ENCODE data around the gene ZDHHC19.

The ZDHHC19 gene

DNA sequence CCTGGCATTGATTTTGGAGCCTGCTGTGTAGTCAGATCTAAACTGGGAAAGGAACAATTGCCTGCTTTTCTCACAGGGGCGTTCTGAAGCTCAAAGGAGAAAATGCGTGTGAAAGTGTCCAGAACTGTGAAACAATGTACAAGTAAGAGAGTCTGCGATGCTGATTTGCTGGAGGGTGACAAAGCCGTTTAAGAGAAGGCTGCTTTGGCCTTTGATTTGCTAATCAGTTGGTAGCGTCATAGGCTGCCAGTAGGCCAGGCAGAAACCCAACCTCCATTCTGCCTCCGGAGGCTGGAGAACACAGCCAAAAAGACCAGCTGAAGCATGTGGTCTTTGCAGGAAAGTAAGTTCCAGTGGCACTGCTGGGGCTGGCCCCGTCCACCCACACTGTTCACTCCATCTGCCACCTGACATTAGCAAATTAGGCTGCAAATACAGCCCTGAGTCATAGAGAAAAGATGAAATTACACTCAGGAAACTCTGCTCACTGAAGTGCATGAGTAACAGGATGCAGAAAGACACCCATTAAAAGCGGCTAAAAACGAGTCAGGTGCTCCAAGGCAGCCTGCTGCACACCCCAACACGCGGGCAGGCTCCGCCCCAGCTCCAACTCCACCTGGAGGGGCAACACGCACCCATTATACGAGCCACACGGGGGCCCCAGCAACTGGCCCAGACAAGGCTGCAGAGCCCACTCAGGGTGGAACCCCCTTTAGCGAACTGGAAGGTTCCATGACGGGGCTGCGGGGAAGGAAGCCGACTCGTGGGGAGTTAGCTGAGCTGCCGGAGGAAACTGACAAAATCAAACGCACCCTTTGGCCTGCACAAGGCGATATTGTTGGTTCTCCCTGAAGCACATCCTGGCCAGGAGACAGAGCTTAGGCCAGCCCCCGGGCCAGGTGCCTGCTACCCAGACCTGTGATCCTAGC lies 31.6 kb downstream of the ZDHHC19 start:
- TF ChIP-seq, protein P1, sequence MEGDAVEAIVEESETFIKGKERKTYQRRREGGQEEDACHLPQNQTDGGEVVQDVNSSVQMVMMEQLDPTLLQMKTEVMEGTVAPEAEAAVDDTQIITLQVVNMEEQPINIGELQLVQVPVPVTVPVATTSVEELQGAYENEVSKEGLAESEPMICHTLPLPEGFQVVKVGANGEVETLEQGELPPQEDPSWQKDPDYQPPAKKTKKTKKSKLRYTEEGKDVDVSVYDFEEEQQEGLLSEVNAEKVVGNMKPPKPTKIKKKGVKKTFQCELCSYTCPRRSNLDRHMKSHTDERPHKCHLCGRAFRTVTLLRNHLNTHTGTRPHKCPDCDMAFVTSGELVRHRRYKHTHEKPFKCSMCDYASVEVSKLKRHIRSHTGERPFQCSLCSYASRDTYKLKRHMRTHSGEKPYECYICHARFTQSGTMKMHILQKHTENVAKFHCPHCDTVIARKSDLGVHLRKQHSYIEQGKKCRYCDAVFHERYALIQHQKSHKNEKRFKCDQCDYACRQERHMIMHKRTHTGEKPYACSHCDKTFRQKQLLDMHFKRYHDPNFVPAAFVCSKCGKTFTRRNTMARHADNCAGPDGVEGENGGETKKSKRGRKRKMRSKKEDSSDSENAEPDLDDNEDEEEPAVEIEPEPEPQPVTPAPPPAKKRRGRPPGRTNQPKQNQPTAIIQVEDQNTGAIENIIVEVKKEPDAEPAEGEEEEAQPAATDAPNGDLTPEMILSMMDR (IDR thresholded peaks at IDR 0.05) = no peak

DNA sequence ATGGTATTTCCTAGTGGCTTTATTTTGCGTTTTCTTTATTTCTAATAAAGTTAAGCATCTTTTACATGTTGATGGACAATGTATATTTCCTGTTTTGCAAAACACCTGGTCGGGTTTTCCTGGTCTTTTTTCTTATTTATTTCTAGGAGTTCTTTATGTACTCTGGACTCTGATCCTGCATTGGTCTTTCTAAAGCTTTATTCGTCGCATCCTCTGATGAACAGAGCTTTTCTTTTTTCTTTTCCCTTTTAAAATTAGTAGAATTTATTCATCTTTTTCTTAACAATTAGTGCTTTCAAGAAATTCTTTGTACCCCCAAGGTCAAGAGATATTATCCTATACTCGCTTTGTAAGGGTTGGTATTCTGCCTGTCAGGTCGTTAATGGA lies 32.2 kb downstream of the ZDHHC19 start:
- TF ChIP-seq, protein P1 (IDR thresholded peaks at IDR 0.05) = no peak

DNA sequence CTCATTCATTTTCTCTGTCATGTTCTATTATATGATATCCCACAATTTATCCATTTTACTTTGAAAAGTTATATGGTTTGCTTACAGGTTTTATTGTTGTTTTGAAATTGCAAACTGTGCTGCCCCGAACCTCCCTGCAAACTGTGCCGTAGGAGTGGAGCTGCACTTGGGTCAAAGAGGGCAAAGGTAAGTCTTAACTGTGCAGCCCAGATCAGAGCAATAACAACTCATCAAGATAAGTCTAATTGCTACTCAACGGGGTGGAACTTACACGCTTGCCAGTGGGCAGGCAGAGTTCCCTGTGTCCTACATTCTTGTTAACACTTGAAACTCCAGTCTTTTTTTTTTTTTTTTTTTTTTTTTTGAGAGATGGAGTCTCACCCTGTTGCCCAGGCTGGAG lies 33.2 kb downstream of the ZDHHC19 start:
- TF ChIP-seq, protein P1 (IDR thresholded peaks at IDR 0.05) = no peak

DNA sequence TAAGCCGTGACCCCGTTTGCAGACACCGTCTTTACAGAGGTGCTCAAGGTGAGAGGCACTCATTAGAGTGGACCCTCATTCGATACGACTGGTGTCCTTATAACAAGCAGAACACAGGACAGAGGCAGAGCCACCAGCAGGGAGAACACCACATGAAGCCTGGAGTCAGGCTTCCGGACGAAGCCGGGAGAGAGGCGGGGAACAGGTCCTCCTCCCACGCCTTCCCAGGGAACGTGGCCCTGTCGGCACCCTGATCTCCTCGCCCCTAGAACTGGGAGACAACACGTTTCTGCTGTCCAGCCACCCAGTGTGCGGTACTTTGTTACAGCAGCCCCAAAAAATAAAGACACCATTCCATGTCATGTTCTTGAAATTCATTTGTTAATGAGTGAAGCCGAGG lies 33.6 kb downstream of the ZDHHC19 start:
- TF ChIP-seq, protein P1 (IDR thresholded peaks at IDR 0.05) = no peak

DNA sequence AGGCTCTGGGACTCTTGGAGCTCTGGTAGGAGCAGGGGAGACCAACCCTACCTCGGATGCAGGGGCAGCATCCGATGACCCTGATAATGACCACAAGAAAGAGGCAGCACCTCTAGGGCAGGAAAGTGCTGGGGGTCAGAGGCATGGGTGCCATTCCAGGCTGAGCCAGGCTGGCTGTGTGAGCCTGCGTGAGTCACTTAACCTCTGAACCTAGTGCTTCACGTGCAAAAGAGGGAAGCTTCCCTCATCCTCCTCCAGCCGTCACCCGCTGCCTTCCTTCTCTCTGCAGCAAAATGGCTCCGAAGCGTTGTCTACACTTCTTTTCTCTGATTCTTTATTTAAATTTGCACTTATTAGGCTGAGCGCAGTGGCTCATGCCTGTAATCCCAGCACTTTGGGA lies 35.5 kb downstream of the ZDHHC19 start:
- TF ChIP-seq, protein P1 (IDR thresholded peaks at IDR 0.05) = no peak

DNA sequence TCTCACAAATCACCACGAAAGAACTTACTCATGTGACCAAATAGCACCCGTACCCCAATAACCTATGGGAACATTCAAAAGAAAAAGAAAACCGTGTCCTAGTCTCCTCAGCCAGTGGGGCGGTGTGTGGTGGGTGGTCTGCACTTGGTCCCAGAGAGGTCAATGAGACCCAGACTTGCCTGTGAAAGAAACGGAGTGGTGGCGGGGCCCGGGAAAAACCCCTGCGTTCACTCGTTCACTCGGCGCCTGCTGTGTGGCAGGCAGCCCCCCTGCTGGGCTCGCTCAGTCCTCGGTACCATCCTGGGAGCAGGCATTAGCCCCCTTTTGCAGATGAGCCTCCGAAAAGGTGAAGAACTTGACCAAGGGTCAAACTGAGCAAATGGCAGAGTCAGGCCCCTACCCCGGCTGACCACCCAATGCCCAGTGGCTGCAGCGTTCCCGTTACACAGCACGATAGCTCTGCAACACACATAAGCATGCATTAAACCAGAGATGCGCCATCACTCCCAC lies 36.0 kb downstream of the ZDHHC19 start:
- TF ChIP-seq, protein P1 (IDR thresholded peaks at IDR 0.05) = no peak

DNA sequence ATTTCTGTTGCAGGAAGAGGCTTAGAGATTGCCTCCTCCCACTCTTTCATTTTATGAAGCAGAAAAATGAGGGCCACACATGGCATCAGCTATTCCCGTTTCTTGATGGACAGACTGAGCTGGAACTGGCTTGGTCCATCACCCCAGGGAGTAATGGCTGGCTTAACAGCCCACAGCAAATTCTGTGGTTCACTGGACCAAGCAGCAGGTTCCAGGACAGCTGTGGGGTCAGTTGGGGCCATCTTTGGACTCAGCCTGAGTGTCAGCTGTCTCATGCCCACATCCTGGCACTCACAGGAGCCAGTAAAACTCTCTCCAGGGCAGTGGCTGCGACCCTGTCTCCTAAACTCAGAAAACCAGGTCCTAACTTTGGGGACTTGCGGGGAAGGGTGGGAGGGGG lies 36.5 kb downstream of the ZDHHC19 start:
- TF ChIP-seq, protein P1 (IDR thresholded peaks at IDR 0.05) = no peak
